ENCODE results near the gene MSH6. TPM values are rescaled to one million over a fixed set of nuclear protein-coding genes. Genes with fewer than 3 reads are reported as not detected.

The MSH6 gene
- total RNA-seq, 1 experiment from 2014 or later = 88.1 TPM

GRCh38 chr2:47818777-47819176 is 35.8 kb downstream of the MSH6 start:
- Mint-ChIP-seq H3K9me3 (ENCODE audit: low read depth, unreplicated experiment) (no peaks in the 10 kb centered on the region), H3K27ac (ENCODE audit: unreplicated experiment) (no peak overlapping the region), H3K4me1 (ENCODE audit: low read depth, unreplicated experiment) (no peaks in the 10 kb centered on the region), H3K4me3 (ENCODE audit: low read depth, unreplicated experiment) (no peak overlapping the region), H3K27me3 (ENCODE audit: unreplicated experiment) (no peaks in the 10 kb centered on the region), H3K36me3 (ENCODE audit: insufficient read depth, unreplicated experiment) (peaks cover 18% of the 10 kb centered on the region)
- TF ChIP-seq CTCF (IDR thresholded peaks at IDR 0.05; ENCODE audit: unreplicated experiment) = no peak
- intact Hi-C loops (cut with micrococcal nuclease; ENCODE audit: unreplicated experiment) = no loop called here
- no peak for DNase-seq
- no TSS peak for BruUV-seq (replicated peaks)
- CTCF ChIA-PET = interaction anchor here (0.5 kb wide), 1 partner anchor 291 kb away, joined by 5 read pairs; no protein-coding TSS in a partner anchor

- BruUV-seq (replicated peaks) = no TSS peak
- no peak for TF ChIP-seq CTCF (IDR thresholded peaks at IDR 0.05; ENCODE audit: unreplicated experiment)
- intact Hi-C loops (cut with micrococcal nuclease; ENCODE audit: unreplicated experiment) = no loop called here
- Mint-ChIP-seq H3K4me1 (ENCODE audit: low read depth, unreplicated experiment) (no peaks in the 10 kb centered on the region), H3K36me3 (ENCODE audit: insufficient read depth, unreplicated experiment) (peaks cover 16% of the 10 kb centered on the region), H3K27me3 (ENCODE audit: unreplicated experiment) (no peaks in the 10 kb centered on the region), H3K9me3 (ENCODE audit: low read depth, unreplicated experiment) (no peaks in the 10 kb centered on the region), H3K4me3 (ENCODE audit: low read depth, unreplicated experiment) (no peak overlapping the region), H3K27ac (ENCODE audit: unreplicated experiment) (no peak overlapping the region)
- DNase-seq = no peak
- CTCF ChIA-PET = no interaction called here
These were observed 36.9 kb downstream of the MSH6 start for GRCh38 chr2:47819834-47820233.

- BruUV-seq (replicated peaks) = no TSS peak
- H3K27ac Mint-ChIP-seq (ENCODE audit: unreplicated experiment) = no peak overlapping the region
- no peaks in the 10 kb centered on the region for H3K9me3 Mint-ChIP-seq (ENCODE audit: low read depth, unreplicated experiment)
- H3K27me3 Mint-ChIP-seq (ENCODE audit: unreplicated experiment) = no peaks in the 10 kb centered on the region
- no peaks in the 10 kb centered on the region for H3K4me1 Mint-ChIP-seq (ENCODE audit: low read depth, unreplicated experiment)
- peaks cover 24% of the 10 kb centered on the region for H3K36me3 Mint-ChIP-seq (ENCODE audit: insufficient read depth, unreplicated experiment)
- intact Hi-C loops (cut with micrococcal nuclease; ENCODE audit: unreplicated experiment) = no loop called here
- TF ChIP-seq CTCF (IDR thresholded peaks at IDR 0.05; ENCODE audit: unreplicated experiment) = no peak
- no peak overlapping the region for H3K4me3 Mint-ChIP-seq (ENCODE audit: low read depth, unreplicated experiment)
- CTCF ChIA-PET = interaction anchor here (0.6 kb wide), 1 partner anchor 17 kb away, joined by 4 read pairs; no protein-coding TSS in a partner anchor
- no peak for DNase-seq
These were observed 39.6 kb downstream of the MSH6 start for GRCh38 chr2:47822518-47822917.

GRCh38 chr2:47833516-47833968 is 50.6 kb downstream of the MSH6 start:
- intact Hi-C loops (cut with micrococcal nuclease; ENCODE audit: unreplicated experiment) = no loop called here
- BruUV-seq (replicated peaks) = no TSS peak
- no peak for TF ChIP-seq CTCF (IDR thresholded peaks at IDR 0.05; ENCODE audit: unreplicated experiment)
- H3K36me3 Mint-ChIP-seq (ENCODE audit: insufficient read depth, unreplicated experiment) = peaks cover 53% of the 10 kb centered on the region
- no peak for DNase-seq
- CTCF ChIA-PET = no interaction called here
- H3K27ac Mint-ChIP-seq (ENCODE audit: unreplicated experiment) = no peak overlapping the region
- H3K4me1 Mint-ChIP-seq (ENCODE audit: low read depth, unreplicated experiment) = no peaks in the 10 kb centered on the region
- H3K27me3 Mint-ChIP-seq (ENCODE audit: unreplicated experiment) = no peaks in the 10 kb centered on the region
- H3K4me3 Mint-ChIP-seq (ENCODE audit: low read depth, unreplicated experiment) = no peak overlapping the region
- no peaks in the 10 kb centered on the region for H3K9me3 Mint-ChIP-seq (ENCODE audit: low read depth, unreplicated experiment)

Measured in Calu3 (cell line).